Esophagus mucosa (tissue), 1 donor: ENCODE results near the gene SULT1B1. TPM values are rescaled to one million over a fixed set of nuclear protein-coding genes. Genes with fewer than 3 reads are reported as not detected.

Experiments
- ATAC-seq: fragments of 200-7000 bp; cut with Tn5 transposase; one replicate; pipeline ENCODE4 v1.9.1; 2020
- total RNA-seq: library from RNA; stranded (reverse); gene quantifications from one replicate; pipeline ENCODE4 v1.2.4, GENCODE V29; 2023
- donor health status: DM: yes; HTN: yes; CAD: no.

Gene SULT1B1
- total RNA-seq, 1 donor from 2014 or later, result 1.3 TPM

DNA sequence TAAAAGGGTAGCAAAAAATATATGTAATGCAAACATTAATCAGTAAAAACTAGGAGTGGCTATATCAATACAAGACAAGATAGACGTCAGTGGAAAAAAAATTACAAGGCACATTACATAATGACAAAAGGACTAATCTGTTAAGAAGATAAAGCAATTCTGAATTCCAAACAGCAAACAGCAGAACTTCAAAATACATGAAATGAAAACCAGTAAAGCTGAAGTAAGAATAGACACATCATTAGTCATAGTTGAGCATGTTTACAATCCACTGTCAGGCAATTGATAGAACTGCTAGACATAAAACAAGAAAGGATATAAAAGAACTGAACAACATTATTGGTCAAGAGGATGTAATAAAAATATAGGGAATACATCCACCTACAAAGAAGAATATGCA is 12.2 kb downstream of the SULT1B1 start:
- ATAC-seq, result peak; percentile 40

DNA sequence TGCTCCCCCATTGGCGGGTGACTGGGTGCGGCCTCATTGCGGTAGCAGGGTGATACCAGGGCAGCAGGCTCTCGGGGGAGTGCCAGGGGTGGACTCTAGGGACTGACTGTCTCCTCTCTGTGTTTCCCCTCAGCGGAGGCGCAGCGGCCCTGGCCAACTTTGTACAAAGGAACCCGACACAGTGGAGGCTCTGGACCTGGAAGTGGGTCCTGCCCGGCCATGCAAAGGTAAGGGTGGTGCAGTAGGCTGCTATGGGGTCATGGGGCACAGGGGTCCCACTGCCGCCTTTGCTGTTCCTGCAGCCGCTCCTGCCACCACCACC is 16.3 kb downstream of the SULT1B1 start:
- no peak for ATAC-seq

DNA sequence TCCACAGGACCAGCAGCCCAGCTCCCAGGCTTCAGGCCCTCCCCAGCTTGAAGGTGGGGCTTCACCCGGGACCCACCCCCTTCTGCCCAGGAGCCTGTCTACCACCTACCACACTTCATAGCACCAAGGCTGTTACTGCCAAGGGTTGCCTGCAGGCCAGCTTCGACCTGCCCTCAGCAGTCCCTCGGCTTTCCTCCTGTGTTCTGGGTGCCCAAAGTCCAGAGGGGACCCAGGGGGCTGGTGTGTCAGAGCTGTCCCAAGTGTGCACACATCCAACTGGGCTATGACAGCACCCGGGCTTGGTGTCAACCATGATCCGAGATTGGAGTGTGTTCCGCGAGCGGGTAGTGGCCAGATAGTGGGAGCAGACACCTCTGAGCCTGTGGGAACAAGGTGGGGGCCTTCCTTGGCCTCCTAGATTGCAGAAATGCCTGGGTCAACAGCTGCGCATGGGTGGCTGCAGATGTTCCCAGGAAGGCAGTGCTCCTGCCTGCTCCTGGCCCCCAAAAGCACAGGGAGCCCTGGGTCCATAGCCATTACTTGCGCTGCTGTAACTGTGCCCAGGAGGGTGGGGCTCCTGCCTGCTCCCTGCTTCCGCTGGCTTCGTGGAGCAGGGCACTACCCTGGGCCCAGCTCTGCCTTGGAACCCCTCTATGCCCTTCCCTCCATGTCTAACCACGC is 16.8 kb downstream of the SULT1B1 start:
- no peak for ATAC-seq

DNA sequence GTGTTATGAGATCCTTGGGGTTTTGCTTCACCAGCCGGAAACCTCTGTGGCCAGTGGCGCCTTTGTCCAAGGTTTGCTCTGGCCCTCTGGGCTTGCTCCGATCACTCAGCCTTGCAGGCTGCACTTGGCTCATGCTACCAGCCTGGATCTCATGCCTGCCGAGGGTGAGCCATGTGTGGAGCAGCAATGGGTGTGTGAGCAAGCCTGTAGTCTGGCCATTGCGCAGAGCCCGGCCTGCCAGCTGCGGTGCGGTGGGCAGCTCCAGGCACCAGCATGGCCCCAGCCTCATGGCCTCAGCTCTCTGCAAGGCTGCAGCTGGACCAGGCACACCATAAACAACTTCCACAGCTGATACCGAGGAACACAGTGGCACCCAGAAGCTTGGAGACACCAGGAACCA is 17.8 kb downstream of the SULT1B1 start:
- ATAC-seq, result peak; percentile 22

DNA sequence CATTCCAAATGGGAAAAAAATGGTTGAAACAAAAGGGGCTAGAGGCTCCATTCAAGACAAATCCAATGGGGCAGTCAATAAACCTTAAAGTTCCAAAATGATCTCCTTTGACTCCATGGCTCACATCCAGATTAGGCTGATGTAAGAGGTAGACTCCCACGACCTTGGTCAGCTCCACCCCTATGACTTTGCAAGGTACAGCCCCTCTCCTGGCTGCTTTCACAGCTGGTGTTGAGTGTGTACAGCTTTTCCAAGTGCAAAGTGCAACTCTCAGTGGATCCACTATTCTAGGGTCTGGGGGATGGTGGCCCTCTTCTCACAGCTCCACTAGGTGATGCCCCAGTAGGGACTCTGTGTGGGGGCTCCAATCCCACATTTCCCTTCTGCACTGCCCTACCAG is 21.5 kb downstream of the SULT1B1 start:
- ATAC-seq, result no peak

DNA sequence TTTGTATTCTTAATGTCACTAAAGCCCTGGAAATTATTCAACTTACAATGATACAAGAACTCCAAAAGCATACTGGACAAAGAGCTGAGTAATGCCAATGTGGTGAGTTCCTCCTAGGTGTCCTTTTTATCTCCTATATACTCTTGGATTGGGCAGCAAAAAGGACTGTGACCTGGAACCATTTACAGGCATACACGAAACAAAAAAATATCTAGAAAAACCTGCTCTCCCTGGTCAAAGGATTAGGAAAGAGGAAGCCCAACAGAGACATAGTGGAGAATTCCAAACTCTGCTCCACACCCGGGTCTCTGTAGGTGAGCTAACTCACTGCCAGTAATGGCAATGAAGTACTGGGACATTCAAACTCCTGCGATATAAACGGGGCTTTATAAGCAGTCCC is 25.3 kb downstream of the SULT1B1 start:
- peak; percentile 92 for ATAC-seq

DNA sequence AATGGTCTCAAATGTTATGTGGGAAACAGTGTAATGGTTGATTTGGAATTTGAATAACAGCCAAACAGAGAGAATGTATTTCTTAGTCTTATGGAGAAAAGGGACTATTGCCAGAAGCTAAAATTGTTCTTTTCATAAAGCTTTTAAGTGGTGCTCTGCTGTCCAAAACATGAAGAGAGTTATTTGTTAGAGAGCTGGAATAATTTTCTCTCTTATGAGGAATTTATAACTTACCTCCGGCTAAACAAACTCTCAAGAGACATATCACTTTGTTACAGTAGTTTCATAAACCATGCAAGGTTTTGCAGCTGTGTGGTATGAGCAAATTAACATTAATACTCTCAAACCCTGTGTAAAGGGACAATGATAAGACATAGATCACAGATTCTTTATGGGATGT is 28.6 kb downstream of the SULT1B1 start:
- no peak for ATAC-seq

DNA sequence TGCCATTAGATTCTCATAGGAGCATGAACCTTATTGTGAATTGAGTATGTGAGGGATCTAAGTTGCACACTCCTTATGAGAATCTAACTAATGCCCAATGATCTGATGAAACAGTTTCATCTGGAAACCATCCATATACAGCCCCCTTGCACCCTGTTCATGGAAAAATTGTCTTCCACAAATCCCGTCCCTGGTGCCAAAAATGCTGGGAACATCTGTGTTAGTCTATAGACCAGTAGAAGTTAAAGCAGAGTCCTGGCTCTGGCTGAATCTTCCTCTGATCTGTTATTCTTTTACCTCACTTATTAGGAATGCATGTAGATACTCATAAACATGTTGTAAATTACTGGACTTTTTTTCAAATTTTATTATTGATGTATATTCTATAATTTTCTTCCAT is 29.2 kb downstream of the SULT1B1 start:
- no peak for ATAC-seq

DNA sequence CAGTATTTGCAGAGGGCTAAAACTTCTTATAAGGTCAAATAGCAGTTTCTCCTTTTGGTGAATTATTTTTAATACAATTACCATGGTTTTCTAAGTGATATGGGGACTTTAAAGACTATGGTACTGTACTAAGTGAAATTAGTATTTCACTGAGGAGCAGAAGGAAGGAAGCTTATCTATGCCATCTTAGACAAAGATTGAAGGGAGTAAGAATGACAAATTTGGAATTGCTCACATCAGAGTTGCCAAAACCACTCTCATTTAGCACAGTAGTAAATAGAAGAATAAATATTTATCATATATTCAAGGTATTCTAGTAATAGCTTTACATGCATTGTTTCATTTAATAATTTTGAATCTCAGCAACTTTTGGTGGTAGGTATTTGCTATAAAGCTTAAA is 30.4 kb downstream of the SULT1B1 start:
- no peak for ATAC-seq

DNA sequence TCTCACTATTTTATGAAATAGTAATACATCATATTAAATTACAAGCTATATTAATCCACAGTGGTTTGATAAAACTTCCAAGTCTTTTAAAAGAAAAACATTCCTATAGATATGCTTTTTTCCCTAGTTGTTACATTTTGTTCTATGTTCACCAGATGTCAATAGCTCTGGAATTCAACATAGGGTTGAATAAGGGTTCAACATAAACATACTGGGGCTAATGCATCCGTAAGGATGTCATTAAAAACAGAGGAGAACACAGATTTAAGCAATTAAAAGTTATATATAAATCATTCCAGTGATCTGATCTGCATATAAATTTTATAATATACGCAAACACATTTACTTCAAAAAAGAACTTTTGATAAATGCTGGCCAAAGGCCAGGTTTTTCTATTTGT is 32.5 kb downstream of the SULT1B1 start:
- no peak for ATAC-seq

DNA sequence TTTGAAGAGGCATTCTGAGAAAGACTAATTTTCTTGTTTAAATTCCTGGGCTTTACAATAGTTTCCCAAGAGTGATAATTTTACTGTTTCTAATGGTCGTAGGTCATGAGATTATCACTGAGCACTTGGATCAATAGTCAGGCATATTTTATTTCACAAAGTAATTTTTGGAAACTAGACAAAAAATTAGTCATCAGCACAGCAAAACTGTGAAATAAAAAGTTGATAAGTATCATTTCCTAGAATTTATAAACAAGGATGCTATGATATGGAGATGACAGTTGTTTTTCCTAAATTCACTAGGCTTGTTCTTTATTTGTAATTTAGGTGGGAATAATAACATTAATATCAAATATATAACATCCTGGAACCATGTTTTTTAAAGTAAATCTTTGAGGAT is 33.0 kb downstream of the SULT1B1 start:
- no peak for ATAC-seq

DNA sequence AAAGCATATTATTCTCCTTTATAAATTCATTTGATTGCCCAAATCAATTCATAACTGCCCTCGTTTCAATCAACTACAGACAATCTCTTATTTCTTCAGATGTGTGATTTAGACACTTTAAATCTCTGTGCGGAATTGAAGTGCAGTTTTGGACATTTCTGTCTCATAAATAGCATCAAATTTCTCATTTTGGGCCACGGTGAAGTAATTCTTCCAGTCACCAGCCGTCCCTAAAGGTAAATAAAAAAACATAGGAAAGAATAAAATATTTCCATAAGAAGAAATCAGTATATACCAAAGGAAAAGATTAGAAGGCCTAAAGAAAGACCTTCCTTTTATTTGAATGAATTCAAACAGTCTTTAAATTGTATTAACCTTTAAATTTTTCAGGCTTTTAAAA is 33.4 kb downstream of the SULT1B1 start:
- ATAC-seq, result no peak

DNA sequence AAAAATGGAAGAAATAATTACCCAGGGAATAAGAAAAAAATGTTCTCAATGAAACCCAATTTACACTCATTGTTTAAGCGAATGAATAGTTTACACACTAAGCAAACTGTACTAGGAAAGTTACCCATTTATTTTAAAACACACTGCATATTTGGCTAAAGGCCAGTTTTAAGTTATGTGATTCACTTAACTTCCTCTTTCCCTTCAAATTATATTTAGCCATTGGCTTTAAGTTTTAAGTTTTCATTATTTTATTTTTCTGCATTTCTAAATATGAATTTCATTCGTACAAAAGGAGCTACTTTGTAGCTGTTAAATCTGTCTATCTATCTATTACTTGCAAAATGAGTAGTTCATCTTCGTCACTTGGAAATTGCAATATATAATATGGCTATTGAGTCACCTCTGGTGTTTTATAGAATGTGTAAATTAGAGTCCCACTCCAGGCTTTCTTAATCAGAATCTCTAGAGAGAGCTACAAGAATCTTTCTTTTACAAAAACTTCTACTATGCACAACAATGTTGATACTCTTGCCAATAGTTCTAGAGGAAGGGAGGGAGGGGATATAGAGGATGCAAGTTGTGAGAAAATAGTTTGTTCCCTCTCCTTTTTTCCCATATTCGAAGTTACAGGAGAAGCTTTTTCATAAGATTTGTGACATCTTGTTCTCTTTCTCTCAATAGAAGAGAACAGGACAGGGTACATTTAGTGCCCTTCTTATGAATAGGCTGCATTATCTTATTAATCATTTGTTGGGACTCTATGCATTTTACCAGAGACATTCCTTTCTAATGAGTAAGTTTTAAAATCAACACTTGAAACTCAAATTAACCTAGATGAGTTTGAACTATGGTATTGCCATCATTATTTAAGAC is 41.8 kb downstream of the SULT1B1 start:
- no peak for ATAC-seq

DNA sequence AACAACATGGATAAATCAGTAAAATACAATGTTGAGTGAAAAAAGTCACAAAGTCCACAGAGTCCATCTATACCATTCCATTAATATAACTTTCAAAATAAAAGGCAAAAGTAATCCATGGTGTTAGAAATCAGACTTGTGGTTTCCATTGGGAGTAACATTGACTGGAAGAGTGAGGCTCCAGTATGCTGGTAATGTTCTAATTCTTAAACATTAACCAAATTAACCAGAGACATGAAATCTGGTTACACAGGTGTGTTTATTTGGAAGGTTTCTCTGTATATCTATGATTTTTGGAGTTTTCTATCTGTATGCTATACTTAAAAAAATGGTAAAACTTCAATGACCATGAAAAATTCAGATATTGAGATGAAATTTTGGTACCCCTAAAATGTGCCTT is 42.6 kb downstream of the SULT1B1 start:
- ATAC-seq, result no peak

DNA sequence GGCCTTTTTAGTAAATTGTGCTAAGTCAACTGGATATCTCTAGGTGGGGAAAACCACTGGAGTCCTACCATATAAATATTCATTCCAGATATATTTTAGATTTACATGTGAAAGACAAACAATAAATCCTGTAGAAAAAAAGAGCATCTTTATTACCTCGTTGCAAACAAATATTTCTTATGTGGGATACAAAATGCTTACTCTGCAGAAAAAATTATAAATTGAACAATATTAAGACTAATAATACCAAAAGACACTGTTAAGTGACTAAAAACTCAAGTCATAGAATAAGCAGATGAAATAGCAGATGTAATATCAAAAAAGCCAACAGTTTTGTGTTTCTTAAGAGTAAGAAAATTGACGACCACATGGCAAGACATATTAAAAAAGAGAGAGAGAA is 43.8 kb downstream of the SULT1B1 start:
- no peak for ATAC-seq

DNA sequence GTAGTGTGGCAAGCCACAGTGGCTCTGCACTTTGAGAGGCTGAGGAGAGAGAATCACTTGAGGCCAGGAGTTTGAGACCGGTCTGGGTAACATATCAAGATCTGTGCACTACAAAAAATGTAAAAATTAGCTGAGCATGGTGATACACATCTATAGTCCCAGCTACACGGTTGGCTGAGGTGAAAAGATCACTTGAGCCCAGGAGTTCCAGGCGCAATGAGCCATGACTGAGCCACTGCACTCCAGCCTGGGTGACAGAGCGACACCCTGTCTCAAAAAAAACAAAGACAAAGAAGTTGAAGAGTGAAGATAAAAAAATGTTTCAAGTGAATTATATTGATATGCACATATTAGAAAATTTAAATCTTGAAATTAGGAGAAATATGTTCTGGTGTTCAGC is 46.3 kb downstream of the SULT1B1 start:
- no peak for ATAC-seq

DNA sequence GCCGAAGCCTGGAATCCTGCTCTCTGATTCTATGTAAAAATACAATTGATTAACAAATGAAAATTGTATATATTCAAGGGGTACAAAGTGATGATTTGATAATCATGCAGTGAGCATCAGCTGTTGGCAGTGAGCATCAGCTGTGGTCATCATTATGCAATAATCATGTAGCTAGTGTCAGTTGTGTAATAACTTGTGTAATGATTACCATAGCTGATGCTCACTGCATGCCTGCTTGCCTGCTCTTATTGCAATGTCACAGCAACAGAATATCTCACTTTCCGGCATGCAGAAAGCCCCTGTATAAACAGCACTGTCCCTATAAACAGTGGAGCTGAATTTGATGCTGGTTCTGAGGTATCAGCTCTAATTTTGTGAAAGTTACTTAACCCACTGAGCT is 46.8 kb downstream of the SULT1B1 start:
- ATAC-seq, result no peak

DNA sequence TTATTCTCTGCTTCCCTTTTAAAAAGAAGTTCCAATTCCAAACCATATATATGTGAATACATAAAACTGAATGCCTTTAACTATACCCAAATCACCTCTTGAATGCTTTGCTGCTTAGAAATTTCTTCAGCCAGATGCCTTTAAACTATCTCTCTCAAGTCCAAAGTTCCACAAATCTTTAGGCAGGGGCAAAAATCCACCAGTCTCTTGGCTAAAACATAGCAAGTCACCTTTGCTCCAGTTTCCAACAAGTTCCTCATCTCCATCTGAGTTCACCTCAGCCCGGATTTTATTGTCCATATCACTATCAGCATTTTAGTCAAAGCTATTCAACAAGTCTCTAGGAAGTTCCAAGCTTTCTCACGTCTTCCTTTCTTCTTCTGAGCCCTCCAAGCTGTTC is 49.8 kb downstream of the SULT1B1 start:
- ATAC-seq, result no peak

DNA sequence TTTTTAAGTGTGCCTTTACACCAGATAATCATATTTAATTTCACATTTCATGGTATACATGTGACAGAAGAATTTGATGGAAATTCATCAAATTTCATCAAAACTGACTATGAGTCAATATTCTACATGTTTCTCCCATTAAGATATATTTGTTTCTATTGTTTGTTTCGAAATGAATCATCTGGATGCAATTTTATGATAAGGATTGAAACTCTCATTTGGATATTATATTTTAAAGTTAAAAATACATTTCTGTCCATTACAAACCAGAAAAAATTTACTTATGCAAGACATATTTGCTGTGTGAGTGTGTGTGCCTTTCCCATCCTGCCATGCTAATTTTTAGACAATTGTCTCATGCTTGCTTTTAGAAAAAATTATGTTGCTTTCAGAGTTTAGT is 52.2 kb downstream of the SULT1B1 start:
- no peak for ATAC-seq

DNA sequence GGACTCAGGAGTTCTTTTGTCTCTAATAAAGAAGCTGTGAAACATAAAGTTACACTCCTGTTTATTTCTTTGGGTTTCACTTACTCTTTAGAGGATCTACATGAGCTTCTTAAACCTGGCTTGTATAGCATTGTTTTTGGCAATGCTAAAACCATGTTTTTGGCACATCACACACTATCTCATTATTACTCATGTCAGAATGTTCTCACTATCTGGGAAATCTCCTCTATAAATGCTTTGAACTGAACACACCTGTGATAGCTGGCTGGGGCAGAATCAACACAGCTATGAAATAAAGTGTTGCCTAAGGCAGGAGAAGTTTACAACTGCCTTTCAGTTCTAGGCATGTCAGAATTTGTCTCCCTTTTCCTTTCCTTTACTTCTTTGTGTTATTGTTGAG is 52.6 kb downstream of the SULT1B1 start:
- ATAC-seq, result peak; percentile 79

DNA sequence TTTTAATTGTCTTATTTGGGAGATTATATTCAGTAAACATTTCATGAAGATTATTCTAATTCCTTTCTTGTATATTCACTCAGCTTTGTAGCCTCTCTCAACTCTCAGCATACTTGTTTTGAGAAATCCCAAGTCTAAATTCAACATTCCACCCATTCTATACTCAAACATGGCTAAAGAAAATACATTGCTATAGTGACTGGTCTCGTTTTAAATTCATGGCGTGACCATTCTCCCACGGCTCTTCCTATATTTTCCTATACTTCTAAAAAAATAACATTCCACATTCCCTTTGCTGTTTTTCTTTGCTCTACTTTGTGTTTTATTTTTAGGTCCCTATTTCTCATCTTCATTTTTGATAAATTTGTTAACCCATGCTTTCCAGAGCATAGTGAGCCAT is 58.2 kb downstream of the SULT1B1 start:
- ATAC-seq, result no peak

DNA sequence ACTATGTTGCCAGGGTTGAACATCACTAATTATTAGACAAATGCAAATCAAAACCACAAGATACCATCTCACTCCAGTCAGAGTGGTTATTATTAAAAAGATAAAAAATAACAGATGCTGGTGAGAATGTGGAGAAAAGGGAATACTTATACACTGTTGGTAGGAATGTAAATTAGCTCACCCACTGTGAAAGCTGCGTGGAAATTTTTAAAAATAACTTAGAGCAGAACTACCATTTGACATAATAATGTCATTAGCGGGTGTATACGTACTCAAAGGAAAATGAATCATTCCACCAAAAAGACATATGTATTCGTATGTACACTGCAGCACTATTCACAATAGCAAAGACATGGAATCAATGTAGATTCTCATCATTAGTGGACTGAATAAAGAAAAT is 58.7 kb downstream of the SULT1B1 start:
- no peak for ATAC-seq

DNA sequence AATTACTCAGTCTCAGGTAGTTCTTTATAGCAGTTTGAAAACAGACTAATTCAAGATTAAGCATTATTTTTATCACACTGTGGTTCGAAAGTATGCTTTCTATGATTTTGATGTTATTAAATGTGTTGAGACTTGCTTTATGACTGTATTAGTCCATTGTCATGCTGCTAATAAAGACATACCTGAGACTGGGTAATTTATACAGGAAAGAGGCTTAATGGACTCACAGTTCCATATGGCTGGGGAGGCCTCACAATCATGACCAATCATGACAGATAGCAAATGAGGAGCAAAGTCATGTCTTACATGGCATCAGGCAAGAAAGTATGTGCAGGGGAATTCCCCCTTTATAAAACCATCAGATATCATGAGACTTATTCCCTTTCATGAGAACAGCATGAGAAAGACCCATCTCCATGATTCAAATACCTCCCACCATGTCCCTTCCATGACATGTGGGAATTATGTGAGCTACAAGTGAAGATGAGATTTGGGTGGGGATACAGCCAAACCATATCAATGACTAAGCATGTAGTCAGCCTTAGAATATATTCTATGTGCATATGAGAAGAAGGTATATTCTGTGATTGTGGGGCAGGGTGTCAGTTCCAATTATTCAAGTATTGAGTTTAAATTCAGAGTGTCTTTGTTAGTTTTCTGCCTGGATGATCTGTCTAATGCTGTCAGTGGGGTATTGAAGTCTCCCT is 62.7 kb downstream of the SULT1B1 start:
- ATAC-seq, result no peak

DNA sequence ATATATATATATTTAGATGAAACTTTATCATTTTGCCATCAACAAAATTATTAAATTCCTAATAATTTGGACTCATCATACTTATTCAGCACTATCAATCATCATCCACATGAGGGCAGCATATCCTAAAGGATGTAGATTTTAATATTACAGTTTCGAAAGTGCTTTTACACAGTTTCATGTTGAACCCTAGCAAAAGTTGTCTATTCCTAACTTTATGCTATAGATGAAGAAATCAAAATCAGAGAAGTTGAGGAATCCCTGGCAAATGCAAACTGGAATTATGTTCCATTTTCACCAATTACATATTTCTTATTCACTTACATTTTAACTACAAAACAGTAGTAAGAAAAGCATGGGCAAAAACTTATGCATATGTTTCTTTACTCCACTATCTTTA is 70.8 kb downstream of the SULT1B1 start:
- ATAC-seq, result no peak
